Ramos (cell line): ENCODE data around the gene CAMTA1.

Experiments
- in situ Hi-C: fragments of 300-500 bp; cut with MboI; formaldehyde crosslinking; loops from one replicate; pipeline ENCODE4 v1.14.3; 2022; ENCODE audit warnings: low sequenced_read_pairs; ENCODE audit not compliant: unreplicated experiment

The CAMTA1 gene

DNA sequence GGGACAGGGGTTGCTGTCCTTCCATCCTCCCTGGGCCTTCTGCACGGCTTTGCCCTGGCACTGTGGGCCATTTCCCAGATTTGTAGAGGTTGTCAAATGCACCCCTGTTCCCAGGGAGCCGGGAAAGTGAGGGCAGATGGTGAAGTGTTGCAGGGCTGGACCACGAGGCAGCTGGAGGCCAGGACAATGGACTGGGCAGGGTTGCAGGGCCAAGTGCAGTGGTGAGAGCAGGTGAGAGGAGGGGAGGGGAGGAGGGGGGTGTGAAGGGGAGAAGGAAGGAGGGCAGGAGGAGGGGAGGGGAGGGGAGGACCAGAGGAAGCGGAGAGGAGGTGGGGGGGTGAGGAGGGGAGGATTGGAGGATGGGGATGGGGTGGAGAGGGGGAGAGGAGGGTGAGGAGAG, 443.9 kb downstream of the CAMTA1 start:
- in situ Hi-C loops: loop anchor here (10.0 kb wide), 1 partner anchor 504 kb away; no protein-coding TSS in a partner anchor

DNA sequence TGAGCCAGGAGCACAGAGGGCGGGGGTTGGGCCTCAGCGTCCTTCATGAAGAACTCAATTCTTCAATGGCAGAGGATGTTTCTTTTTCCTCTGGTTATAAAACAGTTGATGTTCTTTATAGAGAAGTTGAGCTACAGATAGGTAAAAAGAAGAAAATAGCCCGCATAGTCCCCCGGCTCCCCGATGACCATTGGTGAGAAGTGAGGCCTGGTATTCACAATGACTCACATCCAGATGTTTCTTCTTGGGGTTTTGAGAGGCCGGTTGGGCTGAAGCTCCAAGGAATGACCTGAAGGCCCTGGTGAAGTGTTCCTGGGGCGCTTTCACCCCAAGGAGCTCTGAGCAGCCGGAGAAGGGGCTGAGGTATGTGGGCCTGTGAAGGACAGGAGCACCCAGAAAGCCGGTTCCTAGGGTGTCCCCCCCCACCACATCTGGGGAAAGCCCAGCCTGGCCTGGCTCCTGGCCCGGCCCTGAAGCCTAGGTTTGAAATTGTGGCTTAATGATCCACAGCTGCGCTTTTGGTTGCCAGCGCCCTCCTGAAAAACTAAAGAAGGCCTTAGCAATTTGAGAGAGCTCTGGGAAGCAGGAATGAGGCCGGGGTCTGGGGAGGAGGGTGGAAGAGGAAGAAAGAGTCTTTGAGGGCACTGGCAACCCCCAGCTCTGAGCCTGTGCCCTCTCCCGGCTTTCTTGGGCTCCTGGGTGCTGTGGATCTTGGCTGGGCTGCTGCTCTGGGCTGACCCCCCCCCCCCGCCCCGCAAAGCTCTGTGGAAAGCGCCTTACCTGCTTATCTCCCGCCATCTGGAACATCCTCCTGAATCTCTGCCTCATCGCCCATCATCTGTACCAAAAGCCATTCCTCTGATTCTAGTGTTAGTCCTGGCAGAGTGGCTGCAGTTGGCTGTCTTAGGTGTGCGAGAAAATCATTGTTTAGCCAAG, 444.7 kb downstream of the CAMTA1 start:
- in situ Hi-C loops: loop anchor here (10.0 kb wide), 1 partner anchor 505 kb away; no protein-coding TSS in a partner anchor

DNA sequence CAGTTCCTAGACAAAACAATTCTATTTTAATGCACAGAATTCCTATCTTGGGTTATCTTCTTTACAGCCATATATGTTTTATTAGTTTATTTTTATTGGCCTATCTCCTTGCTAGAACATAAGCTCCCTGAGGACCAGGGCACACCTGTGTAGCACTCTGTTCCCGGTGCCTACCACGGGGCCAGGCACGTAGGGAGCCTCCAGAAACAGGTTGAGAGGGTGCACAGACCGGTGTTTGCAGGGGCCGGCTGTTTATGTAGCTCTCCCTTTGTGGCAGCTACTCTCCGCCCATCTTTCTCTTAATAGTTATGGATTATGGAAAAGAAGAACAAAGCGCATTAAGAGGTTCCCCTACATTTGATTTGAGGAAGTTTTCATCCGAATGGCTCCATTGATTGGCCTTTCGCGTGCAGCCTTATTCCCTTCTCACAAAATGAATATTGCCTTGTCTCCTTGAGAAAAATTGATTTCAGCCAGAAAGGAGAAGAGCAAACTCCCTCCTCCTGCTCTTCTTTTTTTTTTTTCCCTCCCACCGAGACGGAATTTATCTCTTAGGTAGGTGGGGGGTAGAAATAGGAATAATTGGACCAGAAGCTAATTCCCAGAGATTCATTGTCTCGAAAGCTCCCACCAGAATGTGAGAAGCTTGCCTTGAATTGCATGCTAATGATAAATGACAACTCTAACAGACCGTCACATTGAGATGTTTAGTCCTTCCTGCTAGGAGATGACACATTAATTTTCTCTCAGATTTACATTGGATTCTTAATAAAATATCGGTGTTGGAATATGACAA, 447.4 kb downstream of the CAMTA1 start:
- in situ Hi-C loops: no loop called here

DNA sequence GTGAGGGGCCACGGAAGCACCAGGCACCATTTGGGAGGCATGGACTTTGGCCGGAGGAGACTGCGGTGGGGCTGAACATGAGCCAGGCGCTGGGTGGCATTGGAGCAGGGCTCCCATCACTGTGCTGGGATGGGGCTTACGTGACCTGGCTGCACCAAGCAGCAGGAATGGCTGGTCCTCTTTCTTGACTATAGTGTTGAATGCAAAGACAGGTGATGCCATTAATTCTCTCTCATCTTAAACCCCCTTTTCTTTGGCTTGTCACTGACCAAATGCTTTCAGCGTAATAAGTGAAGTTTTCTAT, 447.9 kb downstream of the CAMTA1 start:
- in situ Hi-C loops: no loop called here

DNA sequence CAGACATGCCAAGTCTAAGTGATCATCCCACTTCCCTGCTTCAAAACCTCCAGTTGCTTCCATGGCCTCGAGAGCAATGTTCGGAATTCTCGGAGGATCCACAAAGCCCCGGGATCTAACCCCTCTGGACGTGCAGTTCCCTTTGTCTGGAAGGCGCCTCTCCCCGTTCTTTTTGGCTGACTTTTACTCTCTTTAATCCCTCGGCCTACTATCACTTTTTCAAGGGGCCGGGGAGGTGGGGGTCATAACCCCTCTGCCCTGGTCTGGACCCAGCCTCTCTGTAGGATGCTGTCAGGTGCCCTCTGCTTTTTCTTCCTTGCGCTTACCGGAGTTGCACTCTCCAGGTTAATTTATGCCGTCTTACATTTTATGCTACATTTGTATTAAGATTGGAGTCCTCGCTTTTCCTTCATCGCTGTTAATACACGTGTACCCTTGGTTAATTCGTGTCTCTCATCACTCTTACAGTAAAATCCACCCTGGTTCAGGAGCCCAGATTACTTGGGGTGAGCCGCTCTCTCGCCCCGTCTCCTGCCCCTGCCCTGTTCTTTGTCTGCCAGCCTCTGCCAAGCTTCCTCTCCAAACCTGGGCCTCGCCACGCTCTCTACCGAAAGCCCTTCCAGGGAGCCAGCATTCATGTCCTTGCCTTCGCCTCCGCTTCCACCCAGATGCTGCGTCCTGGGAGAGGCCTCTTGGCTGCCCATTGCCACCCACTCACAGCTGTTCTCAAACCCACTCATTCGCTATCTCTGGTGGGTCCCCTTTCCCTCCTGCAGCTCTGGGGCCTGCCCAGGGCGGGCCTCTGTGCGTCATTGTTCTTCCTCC, 448.6 kb downstream of the CAMTA1 start:
- in situ Hi-C loops: no loop called here

DNA sequence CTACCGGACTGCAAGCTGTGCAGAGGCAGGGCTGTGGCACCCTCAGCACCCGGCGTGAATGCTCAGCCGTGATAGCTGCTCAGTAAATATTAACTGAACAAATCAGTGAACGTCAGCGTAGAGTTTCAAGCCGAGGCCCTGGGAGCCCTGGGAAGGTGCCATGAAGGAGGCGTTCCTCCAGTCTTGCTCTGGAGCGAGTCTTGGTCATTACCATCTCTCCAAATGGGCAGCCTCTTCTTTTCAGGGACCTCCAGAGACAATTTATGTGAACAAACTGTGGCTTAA, 449.2 kb downstream of the CAMTA1 start:
- in situ Hi-C loops: no loop called here

DNA sequence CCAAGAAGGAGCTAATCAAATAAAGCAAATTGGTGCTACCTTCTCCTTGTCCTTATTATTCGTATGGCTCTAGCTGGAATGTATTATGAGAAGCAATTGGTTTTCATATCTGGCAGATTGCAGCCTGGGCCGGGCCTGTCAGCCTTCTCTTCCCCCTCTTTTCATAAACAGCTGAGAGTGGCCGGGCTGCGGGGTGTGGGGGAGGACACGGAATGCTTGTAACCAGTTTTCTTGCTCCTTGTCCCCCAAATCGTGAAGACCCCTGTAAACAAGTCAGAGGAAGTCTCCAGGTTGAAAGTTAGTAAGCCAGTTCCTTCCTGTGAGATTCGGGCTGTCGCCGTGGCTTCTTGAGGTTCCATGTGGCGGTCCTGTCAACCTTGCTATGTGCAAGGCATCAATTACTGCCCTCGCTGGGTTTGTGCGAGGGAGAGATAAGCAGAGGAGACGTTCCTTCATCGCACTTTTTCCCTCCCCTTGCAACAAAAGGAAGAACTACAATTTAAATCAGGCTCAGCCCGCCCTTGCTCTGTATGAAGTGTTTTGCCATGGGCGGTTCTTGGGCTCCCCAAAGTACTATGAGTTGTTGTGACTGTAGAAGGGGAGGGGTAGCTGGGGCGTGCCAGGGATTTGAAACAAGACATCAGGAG, 450.7 kb downstream of the CAMTA1 start:
- in situ Hi-C loops: no loop called here

DNA sequence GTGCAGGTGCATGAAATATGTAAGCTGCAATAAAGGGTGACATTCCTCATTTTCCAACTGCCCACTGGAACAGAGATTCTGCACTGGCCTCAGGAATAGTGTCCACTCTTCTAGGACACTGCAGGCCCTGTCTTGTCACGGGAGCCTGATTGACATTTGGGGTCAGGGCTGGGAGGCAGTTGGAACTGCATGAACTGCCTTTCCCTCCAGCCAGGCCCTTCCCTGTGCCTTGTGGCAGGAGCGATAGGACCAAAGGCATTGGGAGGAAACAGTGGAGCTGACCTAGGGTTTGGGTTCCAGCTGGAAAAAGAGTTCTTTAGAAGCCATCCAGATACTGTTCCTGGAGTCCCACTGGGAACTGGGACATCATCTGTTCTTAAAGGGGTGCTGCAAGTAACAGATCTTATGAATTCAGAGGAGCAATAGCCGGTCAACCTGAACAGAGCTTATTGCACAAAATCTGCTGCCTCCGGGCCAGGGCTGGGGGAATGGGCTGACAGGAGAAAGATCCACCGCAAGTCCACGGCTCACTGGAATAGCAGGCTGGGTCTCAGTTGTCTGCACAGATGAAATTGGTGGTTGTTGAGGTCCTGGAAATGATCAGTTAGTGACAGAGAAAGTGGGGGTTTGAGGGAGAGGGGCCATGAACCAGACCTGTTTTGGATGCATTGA, 451.7 kb downstream of the CAMTA1 start:
- in situ Hi-C loops: no loop called here

DNA sequence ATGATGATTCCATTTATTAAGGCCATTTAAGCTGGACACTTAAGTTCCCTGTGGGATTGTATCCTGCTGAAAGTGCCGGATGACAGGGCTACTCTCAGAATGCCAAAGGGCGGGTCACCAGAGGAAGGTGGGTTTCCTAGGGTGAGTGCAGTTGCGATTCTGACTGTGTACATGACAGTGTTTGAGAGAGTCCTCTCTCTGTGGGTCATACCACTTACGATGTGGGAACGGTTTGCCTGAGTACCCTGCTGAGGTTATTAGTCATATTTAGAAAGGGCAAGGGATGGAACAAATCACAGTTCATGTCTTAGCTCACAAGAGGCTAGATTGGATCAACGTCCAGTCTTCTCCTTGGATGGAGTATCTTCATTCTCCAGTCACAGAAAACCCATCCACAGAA, 461.9 kb downstream of the CAMTA1 start:
- in situ Hi-C loops: no loop called here

DNA sequence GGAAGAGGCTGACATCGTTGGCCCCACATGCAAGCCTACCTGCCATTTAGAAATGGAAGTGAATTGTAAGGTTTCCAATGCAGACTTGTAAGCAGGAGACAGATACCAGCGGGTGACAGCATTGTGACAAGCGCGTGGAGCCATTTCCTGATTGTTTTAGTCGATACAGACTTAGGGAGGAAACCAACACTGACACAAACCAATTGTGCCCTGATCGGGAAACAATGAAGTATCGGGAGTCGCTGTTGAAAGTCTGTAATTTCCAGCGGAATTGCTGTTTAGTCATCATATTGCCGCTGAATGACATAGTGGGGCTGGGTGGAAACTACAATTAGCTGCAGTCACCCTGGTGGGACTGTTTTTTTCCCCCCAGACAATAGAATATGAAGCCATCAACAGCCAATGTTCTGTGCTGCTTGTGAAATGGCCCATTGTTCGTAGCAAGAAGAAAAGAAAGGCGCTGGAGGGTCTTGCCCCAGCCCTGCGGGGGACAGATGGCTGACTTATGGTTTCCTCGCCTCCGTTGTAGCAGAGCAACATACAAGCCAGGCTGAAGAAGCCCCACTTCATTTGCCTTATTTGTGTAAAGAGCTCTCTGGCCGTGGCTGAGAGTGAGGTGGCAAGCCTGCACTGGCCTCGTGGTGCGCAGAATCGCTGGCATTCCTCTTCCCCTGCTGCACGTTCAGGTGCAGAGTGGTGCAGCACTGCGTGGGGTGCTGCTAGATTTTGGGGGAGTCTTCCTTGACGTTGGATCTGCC, 462.7 kb downstream of the CAMTA1 start:
- in situ Hi-C loops: no loop called here

DNA sequence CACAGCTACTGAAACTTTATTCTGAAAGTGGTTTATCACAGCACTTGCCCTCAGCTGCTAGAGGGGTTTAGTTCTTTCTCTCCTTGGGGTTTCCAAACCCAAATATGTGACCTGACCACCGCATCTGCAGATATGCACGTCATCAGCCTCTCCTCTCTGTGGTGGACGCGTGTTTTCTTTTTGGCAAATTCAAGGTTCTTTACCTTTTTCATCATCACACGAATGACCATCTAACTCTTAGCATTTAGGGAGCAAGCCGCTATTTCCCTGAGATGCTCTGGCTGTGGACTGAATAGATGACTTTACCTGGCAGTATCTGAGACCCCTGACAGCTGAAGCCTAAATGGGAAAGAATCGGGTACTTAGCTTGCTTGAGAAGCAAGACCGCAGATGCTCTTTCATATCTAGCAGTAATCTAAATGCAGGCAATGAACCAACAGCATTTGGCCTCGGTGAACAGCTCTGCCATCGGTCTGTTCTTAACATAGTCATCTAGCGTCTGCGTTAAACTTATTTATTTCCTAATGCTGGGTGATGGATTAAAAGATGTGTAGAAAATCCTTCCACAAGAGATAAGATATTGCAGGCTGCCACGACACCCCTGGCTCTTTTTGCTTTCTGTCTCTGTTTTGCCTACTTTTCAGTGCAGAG, 463.4 kb downstream of the CAMTA1 start:
- in situ Hi-C loops: no loop called here

DNA sequence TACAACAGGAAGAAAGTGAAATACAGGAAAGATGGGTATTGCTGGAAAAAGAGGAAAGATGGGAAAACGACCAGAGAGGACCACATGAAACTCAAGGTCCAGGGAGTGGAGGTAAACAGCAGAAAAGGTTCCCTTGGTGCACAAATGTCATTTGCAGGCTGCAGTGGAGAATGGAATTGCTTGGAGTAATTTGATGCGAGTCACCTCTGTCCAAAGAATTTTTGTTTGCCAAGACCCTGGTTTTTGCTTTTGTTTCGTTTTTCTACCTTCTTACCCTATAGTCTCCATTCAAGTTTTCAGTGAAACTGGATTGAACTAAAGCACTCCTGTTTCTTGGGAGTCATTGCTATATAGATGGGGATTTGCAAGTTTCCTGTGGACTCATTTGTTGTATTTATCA, 464.3 kb downstream of the CAMTA1 start:
- in situ Hi-C loops: no loop called here

DNA sequence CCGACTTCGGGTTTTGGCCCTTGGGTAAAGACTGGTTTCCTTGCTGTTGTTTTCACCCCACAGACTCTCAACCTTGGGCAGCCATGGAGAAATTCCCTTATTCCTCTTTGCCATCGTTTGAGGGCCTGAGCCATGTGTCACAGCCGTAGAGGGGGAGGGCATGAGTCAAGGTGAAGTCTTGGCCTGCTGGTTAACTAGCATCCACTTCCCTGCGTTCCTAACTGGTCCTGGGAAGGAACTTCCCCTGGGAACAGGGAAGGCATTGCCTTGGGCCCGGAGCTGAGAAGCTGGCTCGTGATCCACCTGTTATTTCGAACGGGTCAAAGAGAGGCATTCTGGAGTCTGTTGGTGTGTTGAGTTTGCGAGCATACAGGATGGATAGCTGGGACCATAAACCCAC, 464.9 kb downstream of the CAMTA1 start:
- in situ Hi-C loops: no loop called here

DNA sequence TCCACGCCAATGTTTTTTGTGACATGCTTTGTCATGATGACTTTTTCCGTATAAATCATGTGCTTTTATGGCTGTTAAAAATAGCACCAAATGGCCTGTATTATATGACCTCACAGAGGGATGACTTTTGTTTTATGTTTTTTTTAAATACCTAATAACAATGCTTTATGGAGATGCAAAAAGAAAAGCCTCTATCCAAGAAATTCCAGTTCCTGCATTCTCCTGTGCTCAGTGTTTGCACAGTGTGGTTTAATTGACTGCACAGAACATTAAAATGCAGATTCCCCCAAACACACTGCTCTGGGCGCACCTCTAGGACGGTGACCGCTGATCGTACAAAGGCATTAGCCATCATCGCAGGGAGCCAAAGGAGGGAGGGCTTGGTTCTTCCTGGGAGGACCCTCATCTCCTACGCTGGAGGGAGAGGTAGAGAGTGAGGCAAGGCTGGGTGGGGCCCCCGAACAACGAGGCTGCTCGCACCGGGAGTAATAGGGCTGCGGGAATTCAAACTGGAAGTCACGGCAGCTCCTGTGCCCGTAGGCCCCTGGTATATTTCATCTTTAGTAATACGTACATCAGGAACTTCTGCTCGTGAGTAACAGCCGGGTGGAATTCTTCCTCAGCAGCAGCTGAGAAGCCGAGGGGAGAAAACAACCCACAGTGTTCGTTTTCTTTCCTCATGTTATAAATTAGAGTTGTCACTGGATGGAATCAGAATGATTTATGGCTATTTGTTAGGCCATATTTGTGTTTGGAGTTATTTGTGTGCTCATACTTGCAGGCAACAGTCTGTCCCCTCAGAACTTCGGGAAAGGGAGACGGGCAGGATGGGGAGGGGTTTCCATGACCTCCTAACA, 465.6 kb downstream of the CAMTA1 start:
- in situ Hi-C loops: no loop called here

DNA sequence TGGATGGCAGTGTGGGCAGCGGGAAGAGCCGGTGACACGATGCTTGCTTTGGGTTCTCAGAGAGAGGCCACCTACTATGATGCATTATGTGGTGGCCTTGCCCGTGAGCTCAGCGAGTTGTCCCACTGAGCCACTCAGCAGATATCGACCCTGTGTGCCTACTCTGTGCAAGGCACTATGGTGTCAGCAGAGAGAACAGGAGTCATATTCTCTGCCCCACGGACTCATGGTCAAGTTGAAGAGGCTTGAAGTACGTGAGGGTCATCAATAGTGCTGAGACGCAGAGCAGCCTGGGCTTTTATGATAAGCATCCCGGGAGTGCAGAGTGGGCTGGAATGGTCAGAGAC, 466.2 kb downstream of the CAMTA1 start:
- in situ Hi-C loops: no loop called here

DNA sequence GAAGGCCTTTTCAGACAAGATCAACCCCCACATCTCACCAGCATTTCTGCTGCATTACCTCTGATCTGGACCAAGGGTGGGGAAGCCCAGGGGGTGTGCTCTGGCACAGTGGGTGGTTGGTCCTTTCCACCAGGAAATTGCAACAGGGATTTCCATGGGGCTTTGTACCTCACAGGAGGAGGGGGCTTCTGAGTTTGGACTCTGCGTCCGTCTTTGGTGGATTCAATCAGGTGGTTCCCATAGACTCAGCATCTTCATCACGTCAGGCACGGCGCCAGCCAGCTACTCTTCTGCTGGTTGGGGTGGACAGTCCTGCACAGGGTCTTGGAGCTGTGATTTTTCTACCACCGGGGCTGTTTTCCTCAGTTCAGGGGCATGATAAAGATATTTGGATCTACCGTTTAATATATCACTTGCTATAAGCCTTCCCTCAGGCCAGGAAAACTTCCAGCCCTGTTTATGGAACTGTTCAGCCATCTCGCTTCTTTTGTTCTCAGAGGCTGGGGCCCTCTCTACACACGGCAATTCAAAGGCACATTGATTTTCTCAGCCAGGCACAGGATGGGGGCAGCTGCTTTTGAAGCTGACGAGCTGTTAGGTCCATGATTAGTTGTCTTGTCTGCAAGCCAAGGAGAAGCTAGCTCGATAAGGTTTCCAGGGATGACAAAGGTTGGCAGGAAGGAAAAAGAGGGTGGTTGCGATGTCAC, 467.3 kb downstream of the CAMTA1 start:
- in situ Hi-C loops: no loop called here

DNA sequence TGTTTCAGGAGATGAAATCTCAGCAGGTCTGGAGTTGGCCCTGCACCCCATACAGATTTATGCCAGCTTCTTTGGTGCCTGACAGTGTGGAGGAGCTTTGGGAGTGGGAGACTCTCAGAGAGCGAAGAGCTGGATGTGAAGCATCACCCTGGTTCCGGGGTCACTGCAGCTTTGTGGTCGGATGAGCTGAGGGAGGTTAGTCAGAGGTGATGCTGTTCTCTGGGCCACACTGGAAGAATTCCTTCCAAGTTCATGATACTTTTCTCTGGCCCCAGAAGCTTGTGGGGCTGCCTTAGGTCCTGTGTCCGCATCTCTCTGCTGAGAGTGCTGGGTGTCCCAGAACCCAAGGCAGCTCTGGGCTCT, 467.8 kb downstream of the CAMTA1 start:
- in situ Hi-C loops: no loop called here
